Measurements from ENCODE around the gene RAB25.
"Not testable (repeated sequence)": the region's sequence is repeated elsewhere in the genome, so short reads cannot be mapped to it uniquely, and the experiment has no call there.

The RAB25 gene

DNA sequence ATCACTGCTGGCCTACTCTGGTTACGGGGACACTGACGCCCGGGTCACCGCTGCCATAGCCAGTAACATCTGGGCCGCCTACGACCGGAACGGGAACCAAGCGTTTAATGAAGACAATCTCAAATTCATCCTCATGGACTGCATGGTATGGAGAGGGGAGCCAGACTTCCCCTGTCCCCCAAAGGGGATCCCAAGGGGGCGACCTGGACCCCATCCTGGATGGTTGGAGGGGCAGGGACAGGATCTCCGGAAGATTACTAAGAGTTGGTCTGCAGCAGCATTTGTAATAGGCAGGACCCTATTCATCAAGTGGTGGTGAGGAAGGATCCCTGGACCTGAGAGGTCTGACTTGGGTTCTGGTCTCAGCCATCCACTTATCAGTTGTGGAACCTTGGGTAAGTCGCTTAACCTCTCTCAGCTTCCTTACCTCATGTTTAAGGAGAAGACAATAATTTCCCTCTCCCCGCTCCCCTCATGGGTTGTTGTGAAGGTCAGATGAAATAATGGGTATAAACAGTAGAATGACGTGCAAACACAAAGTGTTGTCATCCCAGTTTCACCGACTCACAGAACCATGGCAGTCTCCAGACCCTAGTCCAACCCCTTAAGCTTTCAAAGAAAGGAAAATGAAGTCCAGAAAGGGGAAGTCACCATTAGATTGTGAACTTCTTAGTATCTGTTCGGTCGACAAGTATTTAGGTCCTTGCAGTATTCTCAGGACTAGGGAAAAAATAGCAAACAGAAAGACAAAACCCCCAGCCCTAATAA is 5.5 kb upstream of the RAB25 start:
- no peak for DNase-seq

GRCh38 chr1:156056326-156056849 is 4.6 kb upstream of the RAB25 start:
- DNase-seq: no peak

DNA sequence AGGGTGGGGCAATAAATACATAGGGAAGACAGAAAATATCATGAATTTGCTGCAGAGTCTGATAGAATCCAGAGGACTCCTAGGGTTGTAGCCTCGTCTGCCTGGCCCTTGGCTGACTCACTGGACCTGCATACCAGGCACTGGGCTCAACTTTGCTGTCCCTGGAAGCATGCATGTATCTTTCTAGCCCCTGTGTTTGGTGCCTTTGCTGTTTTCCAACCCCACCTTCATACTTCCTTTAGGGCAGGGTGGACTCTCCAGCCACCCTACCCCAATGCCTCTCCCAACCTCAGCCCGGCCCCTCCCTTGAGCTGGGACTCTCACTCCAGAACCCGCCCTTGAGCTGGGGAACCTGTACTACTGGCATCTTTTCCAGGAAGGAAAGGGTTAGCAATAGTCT is 1.2 kb downstream of the RAB25 start:
- no peak for DNase-seq

- DNase-seq: no peak
These were observed 3.0 kb downstream of the RAB25 start for GRCh38 chr1:156063997-156064285.

- DNase-seq: no peak
These were observed 3.7 kb downstream of the RAB25 start for GRCh38 chr1:156064615-156065014.

- no peak for DNase-seq
These were observed 4.3 kb downstream of the RAB25 start for GRCh38 chr1:156065212-156065611.

GRCh38 chr1:156065871-156066270 is 4.9 kb downstream of the RAB25 start:
- DNase-seq: no peak

GRCh38 chr1:156067262-156067661 is 6.3 kb downstream of the RAB25 start:
- DNase-seq: no peak

DNA sequence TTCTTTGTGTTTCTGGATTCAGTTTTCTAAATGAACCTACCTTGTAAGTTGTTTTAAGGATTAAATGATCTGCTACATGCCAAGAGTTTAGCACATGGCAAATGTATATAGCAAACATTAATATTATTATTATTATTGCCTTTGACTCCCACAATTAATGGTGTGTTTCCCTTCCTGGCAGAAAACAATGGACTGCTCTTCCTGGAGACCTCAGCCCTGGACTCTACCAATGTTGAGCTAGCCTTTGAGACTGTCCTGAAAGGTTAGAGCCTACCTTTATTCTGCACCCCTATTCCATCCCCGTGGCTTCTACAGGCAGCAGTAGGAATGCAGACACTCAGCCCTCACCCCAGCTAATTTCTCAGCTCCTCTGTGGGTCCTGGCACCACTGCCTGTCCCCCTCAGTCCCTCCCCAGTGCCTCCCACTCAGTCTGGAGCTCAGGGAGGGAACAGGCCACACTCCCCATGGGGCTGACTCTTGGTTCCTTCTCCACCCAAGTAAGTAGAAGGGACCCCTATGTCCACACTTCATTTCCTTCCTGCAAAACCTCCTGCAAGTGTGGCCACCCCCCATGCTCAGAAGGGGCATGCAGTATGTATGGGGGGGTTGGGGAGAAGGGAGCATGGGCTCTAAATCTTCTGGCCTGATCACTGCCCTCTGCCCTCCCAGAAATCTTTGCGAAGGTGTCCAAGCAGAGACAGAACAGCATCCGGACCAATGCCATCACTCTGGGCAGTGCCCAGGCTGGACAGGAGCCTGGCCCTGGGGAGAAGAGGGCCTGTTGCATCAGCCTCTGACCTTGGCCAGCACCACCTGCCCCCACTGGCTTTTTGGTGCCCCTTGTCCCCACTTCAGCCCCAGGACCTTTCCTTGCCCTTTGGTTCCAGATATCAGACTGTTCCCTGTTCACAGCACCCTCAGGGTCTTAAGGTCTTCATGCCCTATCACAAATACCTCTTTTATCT is 8.8 kb downstream of the RAB25 start:
- DNase-seq: no peak

- no peak for DNase-seq
These were observed 9.6 kb downstream of the RAB25 start for GRCh38 chr1:156070548-156070947.

DNA sequence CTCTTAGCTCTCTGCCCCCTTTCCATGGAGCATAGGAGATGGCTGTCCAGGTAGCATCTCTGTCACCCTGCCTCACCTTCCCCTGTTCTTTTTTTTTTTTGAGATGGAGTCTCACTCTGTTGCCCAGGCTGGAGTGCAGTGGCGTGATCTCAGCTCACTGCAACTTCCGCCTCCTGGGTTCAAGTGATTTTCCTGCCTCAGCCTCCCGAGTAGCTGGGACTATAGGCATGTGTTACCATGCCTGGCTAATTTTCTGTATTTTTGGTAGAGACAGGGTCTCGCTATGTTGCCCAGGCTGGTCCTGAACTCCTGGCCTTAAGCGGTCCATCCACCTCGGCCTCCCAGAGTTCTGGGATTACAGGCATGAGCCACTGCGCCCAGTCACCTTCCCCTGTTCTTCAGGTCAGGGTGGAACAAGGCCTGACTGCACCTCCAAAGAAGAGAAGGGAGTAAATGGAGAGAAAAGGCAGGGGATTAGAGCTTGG is 10.4 kb downstream of the RAB25 start:
- DNase-seq: not testable (repeated sequence)

DNA sequence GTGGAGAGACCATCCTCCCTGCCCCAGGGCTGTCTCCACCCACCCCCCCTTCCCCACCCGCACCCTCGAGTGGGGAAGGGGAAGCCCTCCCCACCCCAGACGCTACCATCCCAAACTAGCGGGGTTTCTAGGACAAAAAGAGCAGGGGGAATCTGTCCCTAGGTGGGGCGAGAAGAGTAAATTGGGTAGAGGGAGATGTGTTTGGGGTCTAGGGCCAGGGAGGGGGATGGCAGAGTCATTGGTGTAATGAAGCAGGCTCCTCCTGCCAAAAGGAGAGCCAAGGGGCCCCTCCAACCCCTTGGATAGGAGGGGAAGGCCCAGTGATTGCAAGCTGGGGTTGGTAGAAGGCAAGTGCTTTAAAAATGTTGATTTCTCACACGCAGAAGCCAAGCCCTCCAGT is 11.3 kb downstream of the RAB25 start:
- no peak for DNase-seq

DNA sequence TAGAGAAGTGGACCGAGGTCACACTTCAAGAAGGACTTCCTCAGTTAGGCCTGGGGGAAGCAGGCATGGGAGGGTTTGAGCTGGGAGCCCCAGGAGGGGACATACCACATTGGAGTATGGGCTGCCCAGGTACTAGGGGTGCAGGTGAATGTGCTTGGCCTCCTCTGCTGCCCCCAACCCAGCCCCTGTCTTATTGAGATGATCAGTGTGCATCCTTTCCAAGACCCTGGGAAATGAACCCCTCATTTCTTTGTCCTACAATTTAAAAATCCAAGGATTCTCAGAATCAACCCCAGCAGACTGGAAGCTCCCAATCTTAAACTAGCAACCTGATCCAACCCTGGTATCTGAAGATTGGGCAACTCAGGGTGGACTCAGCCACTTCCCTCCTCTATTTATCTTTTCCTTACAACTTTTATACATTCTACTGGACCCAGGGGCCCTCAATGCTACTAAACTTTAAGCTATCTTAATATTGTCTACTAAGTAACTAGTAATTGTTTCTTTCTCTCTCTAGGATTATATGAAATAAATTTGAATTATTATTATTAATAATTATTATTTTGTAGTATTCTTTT is 12.2 kb downstream of the RAB25 start:
- DNase-seq: no peak

- no peak for DNase-seq
These were observed 12.8 kb downstream of the RAB25 start for GRCh38 chr1:156073740-156074139.

- no peak for DNase-seq
These were observed 13.7 kb downstream of the RAB25 start for GRCh38 chr1:156074661-156075060.

DNA sequence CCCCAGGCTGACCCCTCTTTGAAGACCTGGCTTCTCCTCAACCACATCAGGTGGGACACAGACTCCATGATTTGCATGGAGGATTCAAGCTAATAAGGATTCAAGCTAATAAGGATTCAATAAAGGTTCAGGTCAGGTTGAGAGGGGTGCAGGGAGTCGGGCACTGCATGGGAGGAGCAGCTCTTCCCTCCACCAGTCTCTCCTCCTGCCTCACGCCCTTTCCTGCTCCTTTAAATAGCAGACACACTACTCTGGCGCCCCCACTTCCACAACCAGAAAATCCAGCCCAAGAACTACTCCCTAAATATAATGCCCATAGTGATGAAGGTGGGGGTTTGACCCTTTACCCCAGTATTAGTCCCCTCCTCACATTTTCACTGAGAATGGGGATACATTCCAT is 14.2 kb downstream of the RAB25 start:
- DNase-seq: no peak

GRCh38 chr1:156075775-156076204 is 14.8 kb downstream of the RAB25 start:
- DNase-seq: no peak

GRCh38 chr1:156076609-156077429 is 15.9 kb downstream of the RAB25 start:
- DNase-seq: no peak

- no peak for DNase-seq
These were observed 16.4 kb downstream of the RAB25 start for GRCh38 chr1:156077430-156077760.

DNA sequence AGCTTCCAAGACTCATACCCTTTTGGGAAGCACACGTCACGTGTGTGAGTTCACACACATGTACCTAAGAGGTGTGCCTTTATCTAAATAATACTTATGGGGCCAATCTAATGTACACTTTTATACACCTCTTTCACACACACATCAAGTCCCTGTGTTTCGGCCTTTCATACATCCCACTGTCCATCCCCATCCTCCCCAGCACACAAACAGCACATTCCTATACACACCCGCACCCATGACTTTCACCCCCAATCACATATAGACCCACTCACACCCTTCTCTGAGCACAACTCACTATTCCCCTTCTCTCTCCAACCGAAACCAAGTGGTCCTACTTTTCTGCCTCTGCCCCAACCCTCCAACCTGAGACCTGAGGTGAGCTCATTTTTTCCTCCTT is 17.8 kb downstream of the RAB25 start:
- no peak for DNase-seq

DNA sequence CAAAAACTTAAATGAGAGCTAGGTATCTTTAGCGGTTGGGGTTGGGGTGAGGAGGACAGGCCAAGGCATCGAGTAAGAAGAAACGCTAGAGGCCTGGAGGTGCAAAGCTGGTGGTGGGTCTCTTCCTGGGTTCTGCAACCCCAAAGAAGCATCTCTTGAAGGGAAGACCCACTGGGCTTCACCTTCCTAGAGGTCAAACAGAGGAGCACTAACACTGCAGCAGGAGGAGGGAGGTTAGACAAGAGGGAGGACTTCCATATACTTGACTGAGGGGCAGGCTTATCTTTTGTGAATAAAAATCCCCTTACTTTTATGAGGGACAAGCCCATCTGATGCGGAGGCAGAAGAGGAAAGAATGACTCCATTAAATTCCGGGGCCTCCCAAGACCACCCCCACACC is 18.8 kb downstream of the RAB25 start:
- no peak for DNase-seq

DNA sequence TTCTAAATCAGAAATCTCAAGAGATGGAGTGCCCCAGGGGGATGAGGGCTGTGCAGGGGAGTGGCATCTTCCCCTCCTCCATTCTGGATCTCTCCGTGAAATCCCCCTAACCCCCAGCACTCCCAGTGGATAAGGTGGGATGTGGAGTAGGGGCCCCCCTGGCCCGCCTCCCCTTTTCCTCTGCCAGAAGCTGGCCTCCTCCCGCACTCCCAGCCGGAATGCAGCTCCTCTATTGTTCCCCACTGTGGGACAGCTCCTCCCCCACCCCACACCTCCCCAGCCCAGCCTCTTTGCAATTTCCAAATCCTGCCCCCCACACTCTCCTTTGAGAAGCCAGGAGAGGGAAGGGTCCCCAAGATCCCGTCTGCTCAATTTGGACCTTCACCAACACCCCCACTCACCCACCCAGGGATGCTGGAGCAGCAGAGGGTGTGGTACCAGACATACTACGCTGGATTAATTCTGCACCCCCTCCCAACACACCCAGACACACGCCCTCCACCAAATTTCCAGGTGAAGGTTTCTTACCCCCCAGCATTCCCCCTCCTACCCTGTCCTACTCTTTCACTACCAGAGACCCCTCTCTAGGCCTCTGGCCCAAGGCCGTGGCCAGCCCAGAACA is 19.4 kb downstream of the RAB25 start:
- no peak for DNase-seq
